Skeletal muscle satellite cell (primary cell): ENCODE results near the gene CFDP1.
"Not testable (repeated sequence)": the region's sequence is repeated elsewhere in the genome, so short reads cannot be mapped to it uniquely, and the experiment has no call there.

Source experiments
- H3K27me3 ChIP-seq: 2 replicates; pipeline ENCODE4 v1.7.0; 2013; ENCODE audit warnings: low read length; ENCODE audit not compliant: control insufficient read depth, insufficient read depth
- H3K36me3 ChIP-seq: 2 replicates; pipeline ENCODE4 v1.7.0; 2013; ENCODE audit warnings: mild to moderate bottlenecking, control low read depth, low read length; ENCODE audit not compliant: insufficient read depth
- H3K4me1 ChIP-seq: 2 replicates; pipeline ENCODE4 v1.7.0; 2013; ENCODE audit warnings: low read length; ENCODE audit not compliant: control insufficient read depth, insufficient read depth
- H3K4me2 ChIP-seq: 2 replicates; pipeline ENCODE4 v1.7.0; 2013; ENCODE audit warnings: mild to moderate bottlenecking, low read length
- H3K4me3 ChIP-seq: 2 replicates; pipeline ENCODE4 v1.7.0; 2013; ENCODE audit warnings: low read length
- H3K9ac ChIP-seq: 2 replicates; pipeline ENCODE4 v1.7.0; 2013; ENCODE audit warnings: mild to moderate bottlenecking, low read depth, low read length, moderate library complexity
- H3K9me3 ChIP-seq: replicated peaks from 2 replicates; pipeline ENCODE4 v1.7.0; 2013; ENCODE audit warnings: mild to moderate bottlenecking, control low read depth, low read length

Gene CFDP1

DNA sequence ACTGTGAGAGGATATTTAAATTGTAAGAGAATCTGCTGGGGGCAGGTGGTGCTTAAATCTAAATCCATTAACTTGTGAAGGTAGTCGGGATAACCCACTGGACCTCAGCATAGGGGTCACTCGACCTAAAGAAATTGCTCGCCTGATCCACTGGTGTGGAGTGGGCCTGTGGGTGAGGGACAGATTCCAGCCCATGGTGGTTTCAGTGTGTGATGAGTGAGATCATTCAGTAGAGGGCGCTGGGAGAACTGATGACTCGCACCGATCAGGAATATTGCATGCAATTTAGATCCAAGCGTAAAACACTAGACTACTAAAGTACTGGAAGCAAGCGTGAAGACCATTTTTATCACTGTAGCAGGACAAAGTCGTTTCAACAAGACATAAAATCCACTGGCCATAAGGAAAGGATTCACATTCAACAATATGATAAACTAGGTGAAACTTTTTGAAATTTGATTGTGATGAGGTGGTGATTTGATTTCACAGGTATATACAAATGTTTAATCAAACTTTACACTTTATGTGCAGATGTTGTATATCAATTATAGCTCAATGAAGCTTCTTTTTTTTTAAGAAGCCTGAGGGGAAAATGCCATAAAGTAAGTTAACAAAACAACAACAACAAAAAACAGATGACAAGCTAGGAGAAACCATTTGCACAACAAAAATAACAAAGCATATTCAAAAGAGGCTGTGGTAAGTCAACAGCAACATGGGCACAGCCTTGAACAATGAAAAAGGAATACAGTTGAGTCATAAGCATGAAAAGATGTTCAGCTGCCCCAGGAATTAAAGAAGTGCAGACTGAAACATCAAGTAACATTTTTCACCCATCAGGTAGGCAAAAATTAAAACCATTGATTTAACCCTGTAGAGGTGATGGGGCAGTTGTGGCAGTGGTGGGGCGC, 38.7 kb upstream of the CFDP1 start:
- no peak overlapping the region for H3K4me2 ChIP-seq
- no peaks in the 10 kb centered on the region for H3K27me3 ChIP-seq
- no peaks in the 10 kb centered on the region for H3K9me3 ChIP-seq
- H3K9ac ChIP-seq: no peak overlapping the region
- H3K36me3 ChIP-seq: no peaks in the 10 kb centered on the region
- H3K4me1 ChIP-seq: no peaks in the 10 kb centered on the region
- H3K4me3 ChIP-seq: no peak overlapping the region

DNA sequence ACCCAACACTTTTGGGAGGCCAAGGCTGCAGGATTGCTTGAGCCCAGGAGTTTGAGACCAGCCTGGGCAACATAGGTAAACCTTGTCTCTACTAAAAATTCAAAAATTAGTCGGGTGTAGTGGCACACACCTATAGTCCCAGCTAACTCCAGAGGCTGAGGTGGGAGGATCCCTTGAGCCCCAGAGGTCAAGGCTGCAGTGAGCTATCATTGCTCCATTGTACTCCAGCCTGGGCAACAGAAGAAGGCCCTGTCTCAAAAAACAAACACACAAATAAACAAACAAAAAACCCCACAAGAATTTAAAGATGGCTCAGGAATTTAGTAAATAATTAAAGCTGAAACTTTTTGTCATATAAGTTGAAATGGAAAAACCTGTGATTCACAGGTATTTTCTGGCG, 33.5 kb upstream of the CFDP1 start:
- H3K27me3 ChIP-seq: no peaks in the 10 kb centered on the region
- no peaks in the 10 kb centered on the region for H3K9me3 ChIP-seq
- no peak overlapping the region for H3K4me3 ChIP-seq
- no peak overlapping the region for H3K9ac ChIP-seq
- no peak overlapping the region for H3K4me2 ChIP-seq
- H3K36me3 ChIP-seq: no peaks in the 10 kb centered on the region
- H3K4me1 ChIP-seq: peaks cover 11% of the 10 kb centered on the region

DNA sequence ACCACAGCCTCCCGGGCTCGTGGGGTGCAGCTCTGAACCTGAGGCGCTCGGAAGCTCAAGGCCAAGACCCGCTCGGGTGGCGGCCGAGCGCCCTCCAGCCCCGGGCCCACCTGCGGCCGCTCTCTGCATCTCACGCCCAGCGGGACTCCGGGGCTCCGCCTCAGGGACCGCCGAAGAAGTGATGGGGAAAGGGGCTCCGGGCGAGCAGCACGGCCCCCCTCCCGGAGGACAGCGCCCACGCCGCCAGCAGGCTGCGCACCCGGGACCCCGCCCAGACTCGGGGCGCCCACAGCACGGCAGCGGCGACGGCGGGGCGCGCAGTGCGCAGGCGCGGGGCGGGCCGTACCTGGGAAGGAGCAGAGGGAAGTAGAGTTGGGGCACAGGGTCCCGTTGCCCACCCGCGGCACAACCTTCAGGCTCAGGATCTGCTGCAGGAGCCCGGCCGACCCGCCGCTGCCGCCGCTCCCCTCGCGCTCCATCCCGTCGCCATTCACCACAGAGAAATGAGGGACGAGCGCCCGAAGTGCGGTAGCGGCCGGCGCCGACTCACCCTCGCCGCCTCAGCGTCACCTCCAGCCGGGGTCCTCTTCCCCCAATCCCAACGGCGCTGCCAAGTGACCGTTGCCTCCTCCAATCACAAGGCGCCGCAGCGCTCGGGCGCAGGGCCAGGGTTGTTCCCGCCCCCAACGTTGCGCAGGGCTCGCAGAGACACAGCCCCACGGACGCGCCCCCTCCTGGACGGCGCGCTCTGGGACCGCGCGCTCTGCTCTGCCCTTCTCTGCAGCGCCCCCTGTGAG, 31.0 kb upstream of the CFDP1 start, which contains the start of gene TMEM170A:
TSS of gene TMEM170A (minus strand) at position 568 of the 797 bp plus-strand sequence. CDS start at position 479, 89 bp downstream.
- Histone ChIP-seq H3K4me3 (peak within 1 kb of the TSS; percentile 97), H3K27me3 (no peaks in the 10 kb centered on the region), H3K4me2 (peak within 1 kb of the TSS; percentile 90), H3K9ac (peak within 1 kb of the TSS; percentile 89), H3K9me3 (no peaks in the 10 kb centered on the region), H3K36me3 (no peaks in the 10 kb centered on the region), H3K4me1 (peaks cover 14% of the 10 kb centered on the region)

DNA sequence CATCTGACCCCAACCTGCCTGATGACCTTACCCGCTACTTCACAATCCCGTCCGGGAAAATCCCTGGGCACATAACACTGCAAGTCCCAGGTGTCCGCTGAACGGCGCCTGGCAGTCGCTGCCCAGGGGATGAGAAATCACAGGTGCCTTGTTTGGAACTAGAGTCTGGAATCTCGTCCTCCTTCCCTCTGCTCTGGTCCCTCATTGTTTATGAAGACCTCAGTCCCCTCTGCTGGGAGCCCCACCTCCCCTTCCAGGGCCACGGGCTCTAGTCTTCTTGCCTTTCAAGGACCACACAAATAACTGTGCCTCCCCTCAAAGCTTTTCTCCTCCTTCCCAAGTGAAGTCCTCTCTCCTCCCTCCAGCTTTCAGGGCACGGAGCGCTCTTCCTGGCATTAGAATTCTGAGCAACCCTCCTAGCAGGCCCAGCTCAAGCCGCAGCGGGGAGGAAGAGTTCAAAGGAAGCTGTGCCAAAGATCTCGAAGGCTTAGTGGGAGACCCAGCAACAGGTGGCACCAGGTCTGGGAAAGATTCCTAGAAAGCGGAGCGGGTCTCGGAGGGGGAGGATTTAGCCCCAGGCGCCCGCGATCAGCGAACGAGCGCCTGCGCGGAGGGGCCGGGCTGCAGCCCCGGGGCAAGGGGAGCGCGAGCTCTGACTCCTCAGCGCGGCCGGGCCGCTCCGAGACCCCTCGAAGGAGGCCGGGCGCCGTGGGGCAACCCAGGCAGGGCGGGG, 30.3 kb upstream of the CFDP1 start:
- H3K36me3 ChIP-seq, H3K9me3 ChIP-seq, H3K27me3 ChIP-seq: not testable (repeated sequence)
- Histone ChIP-seq H3K4me1 (peaks cover 14% of the 10 kb centered on the region), H3K9ac (peak overlapping the region; percentile 89), H3K4me3 (peak overlapping the region; percentile 97), H3K4me2 (peak overlapping the region; percentile 90)

DNA sequence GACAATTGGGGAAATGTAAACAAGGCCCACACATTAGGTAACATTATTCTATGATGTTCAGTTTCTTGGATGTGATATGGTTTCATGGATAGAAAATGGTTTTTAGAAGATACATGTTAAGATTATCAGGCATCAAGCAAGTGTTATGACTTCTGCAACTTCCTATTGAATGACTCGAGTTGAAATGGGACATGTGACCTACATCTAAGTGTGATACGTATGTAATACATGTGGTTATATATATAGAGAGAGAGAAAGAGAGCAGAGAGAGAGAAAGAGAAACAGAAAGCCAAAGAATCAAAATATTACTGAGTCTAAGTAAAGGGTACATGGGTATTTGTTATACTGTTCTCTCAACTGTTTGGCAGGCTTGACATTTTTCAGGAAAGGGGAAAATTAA, 29.5 kb upstream of the CFDP1 start:
- peak overlapping the region; percentile 89 for H3K9ac ChIP-seq
- no peaks in the 10 kb centered on the region for H3K36me3 ChIP-seq
- H3K4me2 ChIP-seq: peak overlapping the region; percentile 90
- peak overlapping the region; percentile 97 for H3K4me3 ChIP-seq
- peaks cover 14% of the 10 kb centered on the region for H3K4me1 ChIP-seq
- H3K27me3 ChIP-seq: no peaks in the 10 kb centered on the region
- no peaks in the 10 kb centered on the region for H3K9me3 ChIP-seq

DNA sequence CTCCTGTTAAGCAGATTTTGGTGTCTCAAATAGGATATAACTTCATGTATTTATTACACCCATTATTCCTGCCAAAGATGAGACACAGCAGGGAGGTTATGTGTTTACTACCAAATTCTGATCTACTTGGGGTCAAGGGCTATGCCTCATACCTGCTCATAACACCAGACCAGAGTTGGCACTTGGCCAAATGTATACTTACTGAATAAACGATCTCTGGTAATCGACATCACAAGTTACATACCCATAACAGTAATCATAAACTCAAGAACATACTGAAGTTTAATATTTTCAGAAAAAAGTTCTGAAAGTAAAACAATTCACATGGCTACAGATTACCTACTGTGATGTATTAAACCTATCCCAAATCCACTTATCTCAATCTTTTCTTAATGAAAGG, 28.3 kb upstream of the CFDP1 start:
- peaks cover 14% of the 10 kb centered on the region for H3K4me1 ChIP-seq

DNA sequence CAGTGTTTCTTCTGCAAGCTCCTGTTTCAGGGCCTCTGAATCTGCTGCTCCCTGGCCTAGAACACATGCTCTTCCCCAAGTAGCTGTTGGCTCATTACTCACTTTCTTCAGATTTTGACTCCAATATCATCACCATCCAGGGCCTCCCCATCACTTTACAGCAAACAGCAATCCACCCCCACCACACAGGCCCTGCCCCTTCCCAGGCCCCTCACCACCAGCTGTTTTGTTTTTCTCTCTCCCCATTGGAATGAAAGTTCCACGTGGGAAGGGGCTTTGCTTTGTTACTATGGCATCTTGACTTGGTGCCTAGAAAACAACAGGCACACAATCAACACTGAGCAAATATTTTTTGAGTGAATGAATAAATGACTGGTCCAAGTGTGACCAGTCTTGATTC, 27.1 kb upstream of the CFDP1 start:
- Histone ChIP-seq H3K9me3 (no peaks in the 10 kb centered on the region), H3K27me3 (no peaks in the 10 kb centered on the region)

More for the DNA sequence above, 28.3 kb upstream of the CFDP1 start:
- Histone ChIP-seq H3K9me3 (no peaks in the 10 kb centered on the region), H3K27me3 (no peaks in the 10 kb centered on the region), H3K9ac (no peak overlapping the region), H3K36me3 (no peaks in the 10 kb centered on the region), H3K4me2 (no peak overlapping the region), H3K4me3 (no peak overlapping the region)

DNA sequence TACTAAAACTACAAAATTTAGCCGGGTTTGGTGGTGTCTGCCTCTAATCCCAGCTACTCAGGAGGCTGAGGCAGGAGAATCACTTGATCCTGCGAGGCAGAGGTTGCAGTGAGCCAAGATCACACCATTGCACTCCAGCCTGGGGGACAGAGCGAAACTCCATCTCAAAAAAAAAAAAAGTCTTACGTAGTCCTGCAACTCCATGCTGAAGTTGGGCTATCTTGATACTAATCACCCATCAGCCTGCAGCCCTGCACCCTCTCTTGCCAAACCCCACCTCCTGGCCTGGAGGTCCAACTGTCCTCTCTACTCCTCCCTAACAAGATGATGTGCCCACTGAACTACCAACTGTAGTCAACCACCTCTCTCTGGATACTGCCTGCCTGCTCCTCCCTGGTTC, 26.4 kb upstream of the CFDP1 start:
- Histone ChIP-seq H3K27me3 (no peaks in the 10 kb centered on the region), H3K9me3 (no peaks in the 10 kb centered on the region), H3K9ac (no peak overlapping the region), H3K4me1 (peaks cover 14% of the 10 kb centered on the region), H3K36me3 (no peaks in the 10 kb centered on the region), H3K4me3 (no peak overlapping the region), H3K4me2 (no peak overlapping the region)

More for the DNA sequence above, 27.1 kb upstream of the CFDP1 start:
- H3K9ac ChIP-seq: no peak overlapping the region
- H3K36me3 ChIP-seq: no peaks in the 10 kb centered on the region
- no peak overlapping the region for H3K4me3 ChIP-seq
- peaks cover 14% of the 10 kb centered on the region for H3K4me1 ChIP-seq
- H3K4me2 ChIP-seq: no peak overlapping the region

DNA sequence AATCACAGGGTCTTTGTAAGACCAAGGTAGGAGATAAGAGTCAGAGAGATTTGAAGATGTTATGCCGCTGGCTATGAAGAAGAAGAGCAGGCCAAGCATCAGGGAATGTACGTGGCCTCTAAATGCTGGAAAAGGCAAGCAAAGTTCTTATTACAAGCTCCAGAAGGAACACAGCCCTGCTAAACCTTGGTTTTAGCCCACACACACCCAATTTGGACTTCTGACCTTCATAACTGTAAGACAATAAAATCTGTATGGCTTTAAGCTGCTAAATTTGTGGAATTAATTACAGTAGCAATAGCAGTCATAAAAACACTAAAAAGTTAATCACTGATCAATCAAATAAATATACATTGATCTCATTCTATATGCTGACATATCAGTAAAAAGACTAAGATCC, 25.1 kb upstream of the CFDP1 start:
- no peak overlapping the region for H3K9ac ChIP-seq
- H3K9me3 ChIP-seq: no peaks in the 10 kb centered on the region
- H3K4me3 ChIP-seq: no peak overlapping the region
- H3K27me3 ChIP-seq: no peaks in the 10 kb centered on the region
- no peak overlapping the region for H3K4me2 ChIP-seq
- peaks cover 13% of the 10 kb centered on the region for H3K4me1 ChIP-seq
- no peaks in the 10 kb centered on the region for H3K36me3 ChIP-seq

DNA sequence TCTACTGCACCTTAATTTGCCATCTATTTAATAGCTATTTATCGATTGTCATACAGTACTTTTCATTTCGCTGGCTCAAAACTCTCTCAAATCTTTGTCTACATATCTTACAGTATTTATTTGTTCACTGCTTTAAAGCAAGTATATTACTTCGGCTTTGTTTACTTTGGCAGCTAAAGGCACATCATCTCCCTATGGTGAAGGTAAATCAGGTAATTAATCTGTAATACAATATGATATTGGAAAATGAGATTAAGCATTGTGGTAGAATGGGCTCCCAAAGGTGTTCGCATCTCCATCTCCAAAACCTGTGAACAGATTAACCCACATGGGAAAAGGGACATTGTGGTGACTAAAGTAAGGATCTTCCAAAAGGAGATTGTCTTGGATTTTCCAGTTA, 24.7 kb upstream of the CFDP1 start:
- no peaks in the 10 kb centered on the region for H3K36me3 ChIP-seq
- no peak overlapping the region for H3K4me2 ChIP-seq
- H3K27me3 ChIP-seq: no peaks in the 10 kb centered on the region
- H3K4me1 ChIP-seq: peaks cover 9% of the 10 kb centered on the region
- no peak overlapping the region for H3K9ac ChIP-seq
- H3K4me3 ChIP-seq: no peak overlapping the region
- no peaks in the 10 kb centered on the region for H3K9me3 ChIP-seq

DNA sequence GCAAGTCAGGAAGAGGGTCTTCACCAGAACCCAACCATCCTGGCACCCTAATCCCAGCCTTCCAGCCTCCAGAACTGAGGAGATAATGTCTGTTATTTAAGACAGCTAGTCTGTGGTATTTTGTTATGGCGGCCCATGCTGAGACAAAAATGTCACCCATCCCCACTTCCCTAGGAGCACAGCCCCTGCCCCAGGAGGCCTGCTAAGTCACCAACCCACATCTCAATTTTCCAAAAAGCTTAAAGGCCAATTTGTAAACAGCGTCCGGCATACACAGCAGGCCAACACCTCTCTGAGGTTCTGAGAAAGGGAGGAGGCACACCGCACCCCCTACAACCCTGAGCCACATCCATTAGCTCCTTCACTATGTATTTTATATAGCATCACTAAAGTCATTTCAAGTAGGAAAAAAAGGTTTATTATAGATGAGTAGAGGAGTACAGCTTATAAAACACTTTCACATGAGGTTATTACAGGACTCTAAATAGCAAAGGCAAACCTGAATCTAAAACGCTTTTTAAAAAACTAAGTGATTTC, 24.2 kb upstream of the CFDP1 start:
- H3K4me2 ChIP-seq: no peak overlapping the region
- H3K9ac ChIP-seq: no peak overlapping the region
- H3K4me3 ChIP-seq: no peak overlapping the region
- H3K36me3 ChIP-seq: no peaks in the 10 kb centered on the region
- no peaks in the 10 kb centered on the region for H3K9me3 ChIP-seq
- peaks cover 4% of the 10 kb centered on the region for H3K4me1 ChIP-seq
- no peaks in the 10 kb centered on the region for H3K27me3 ChIP-seq
